ENCODE data around the gene EMC9.

DNA sequence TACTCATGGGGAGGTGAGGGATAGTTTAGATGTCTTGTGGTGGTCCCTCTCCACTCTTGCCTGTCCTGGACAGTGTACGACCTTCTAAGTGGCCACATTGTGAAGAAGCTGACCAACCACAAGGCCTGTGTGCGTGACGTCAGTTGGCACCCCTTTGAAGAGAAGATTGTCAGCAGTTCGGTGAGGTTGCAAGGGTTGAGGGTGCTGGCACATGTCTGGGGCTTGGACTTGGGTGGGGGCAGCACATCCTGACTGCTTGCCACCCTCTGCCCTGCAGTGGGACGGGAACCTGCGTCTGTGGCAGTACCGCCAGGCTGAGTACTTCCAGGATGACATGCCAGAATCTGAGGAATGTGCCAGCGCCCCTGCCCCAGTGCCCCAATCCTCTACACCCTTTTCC is 18.5 kb downstream of the EMC9 start:
- TF ChIP-seq EZH2 (IDR thresholded peaks at IDR 0.05), result no peak
- TF ChIP-seq, protein P1, sequence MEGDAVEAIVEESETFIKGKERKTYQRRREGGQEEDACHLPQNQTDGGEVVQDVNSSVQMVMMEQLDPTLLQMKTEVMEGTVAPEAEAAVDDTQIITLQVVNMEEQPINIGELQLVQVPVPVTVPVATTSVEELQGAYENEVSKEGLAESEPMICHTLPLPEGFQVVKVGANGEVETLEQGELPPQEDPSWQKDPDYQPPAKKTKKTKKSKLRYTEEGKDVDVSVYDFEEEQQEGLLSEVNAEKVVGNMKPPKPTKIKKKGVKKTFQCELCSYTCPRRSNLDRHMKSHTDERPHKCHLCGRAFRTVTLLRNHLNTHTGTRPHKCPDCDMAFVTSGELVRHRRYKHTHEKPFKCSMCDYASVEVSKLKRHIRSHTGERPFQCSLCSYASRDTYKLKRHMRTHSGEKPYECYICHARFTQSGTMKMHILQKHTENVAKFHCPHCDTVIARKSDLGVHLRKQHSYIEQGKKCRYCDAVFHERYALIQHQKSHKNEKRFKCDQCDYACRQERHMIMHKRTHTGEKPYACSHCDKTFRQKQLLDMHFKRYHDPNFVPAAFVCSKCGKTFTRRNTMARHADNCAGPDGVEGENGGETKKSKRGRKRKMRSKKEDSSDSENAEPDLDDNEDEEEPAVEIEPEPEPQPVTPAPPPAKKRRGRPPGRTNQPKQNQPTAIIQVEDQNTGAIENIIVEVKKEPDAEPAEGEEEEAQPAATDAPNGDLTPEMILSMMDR (IDR thresholded peaks at IDR 0.05), result no peak
- TF ChIP-seq EZH2phosphoT487 (IDR thresholded peaks at IDR 0.05), result no peak
